Bronchial epithelial cell (primary cell): ENCODE results near the gene B3GNT7. TPM values are rescaled to one million over a fixed set of nuclear protein-coding genes. Genes with fewer than 3 reads are reported as not detected.

Experiments
- DNase-seq: peaks from one replicate; pipeline ENCODE4 v3.0.0-alpha.2; 2010; ENCODE audit warnings: low read depth
- FAIRE-seq: peaks from 2 replicates; lab custom pipeline; 2011; peaks lifted over from hg19 to GRCh38; lab: Jason Lieb, UNC
- H3K27me3 ChIP-seq: 2 replicates; pipeline ENCODE4 v1.5.1; 2011; ENCODE audit warnings: low read length; ENCODE audit not compliant: control insufficient read depth, insufficient read depth
- H3K36me3 ChIP-seq: 2 replicates; pipeline ENCODE4 v1.5.1; 2011; ENCODE audit warnings: low read length; ENCODE audit not compliant: control insufficient read depth, insufficient read depth
- H3K4me3 ChIP-seq: 2 replicates; pipeline ENCODE4 v1.5.1; 2011; ENCODE audit warnings: mild to moderate bottlenecking, low read depth, low read length, control low read depth
- total RNA-seq: library from RNA; depleted of rRNA; stranded (reverse); fragments of >200 nt; gene quantifications from 2 replicates; pipeline ENCODE4 v1.2.1, GENCODE V29; 2014
- TF ChIP-seq, protein P1 (sequence below): IDR thresholded peaks from 2 replicates; pipeline ENCODE4 v1.5.1; 2011; ENCODE audit warnings: mild to moderate bottlenecking, moderate library complexity, low read length, control low read depth, inconsistent platforms; ENCODE audit not compliant: insufficient read depth, severe bottlenecking

Gene B3GNT7
- total RNA-seq, 1 donor from 2014 or later = 0.26 TPM

DNA sequence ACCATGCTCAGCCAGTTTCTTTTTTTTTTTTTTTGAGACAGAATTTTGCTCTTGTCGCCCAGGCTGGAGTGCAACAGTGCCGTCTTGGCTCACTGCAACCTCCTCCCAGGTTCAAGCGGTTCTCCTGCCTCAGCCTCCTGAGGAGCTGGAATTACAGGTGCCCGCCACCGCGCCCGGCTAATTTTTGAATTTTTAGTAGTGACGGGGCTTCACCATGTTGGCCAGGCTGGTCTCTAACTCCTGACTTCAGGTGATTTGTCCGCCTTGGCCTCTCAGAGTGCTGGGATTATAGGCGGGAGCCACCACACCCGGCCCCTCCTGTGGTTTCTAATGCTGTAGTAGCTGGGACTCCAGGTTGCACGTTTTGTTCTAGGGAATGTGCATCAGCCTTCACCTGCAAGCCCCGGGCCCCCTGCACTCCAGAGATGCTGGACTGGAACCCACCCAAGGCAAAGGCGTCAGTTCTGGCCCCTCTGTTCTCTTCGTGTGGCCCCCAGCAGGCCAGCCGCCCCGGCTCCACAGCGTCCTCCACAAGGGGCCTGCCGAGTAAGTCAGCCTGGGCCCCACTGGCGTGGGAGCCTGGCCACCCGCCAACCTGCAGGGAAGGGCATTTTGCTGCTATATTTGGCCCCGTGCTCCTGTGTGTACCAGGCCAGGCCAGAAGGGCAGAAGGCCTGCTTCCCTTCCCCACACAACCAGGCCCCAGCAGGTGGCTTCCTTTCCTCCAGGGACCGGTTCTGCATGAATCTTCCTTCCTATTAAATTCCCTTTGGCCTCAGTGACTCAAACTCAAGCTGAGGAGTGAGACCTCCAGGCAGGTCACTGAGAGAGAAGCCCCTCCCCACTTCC is 25.7 kb upstream of the B3GNT7 start:
- no peaks in the 10 kb centered on the region for H3K27me3 ChIP-seq
- TF ChIP-seq, protein P1, sequence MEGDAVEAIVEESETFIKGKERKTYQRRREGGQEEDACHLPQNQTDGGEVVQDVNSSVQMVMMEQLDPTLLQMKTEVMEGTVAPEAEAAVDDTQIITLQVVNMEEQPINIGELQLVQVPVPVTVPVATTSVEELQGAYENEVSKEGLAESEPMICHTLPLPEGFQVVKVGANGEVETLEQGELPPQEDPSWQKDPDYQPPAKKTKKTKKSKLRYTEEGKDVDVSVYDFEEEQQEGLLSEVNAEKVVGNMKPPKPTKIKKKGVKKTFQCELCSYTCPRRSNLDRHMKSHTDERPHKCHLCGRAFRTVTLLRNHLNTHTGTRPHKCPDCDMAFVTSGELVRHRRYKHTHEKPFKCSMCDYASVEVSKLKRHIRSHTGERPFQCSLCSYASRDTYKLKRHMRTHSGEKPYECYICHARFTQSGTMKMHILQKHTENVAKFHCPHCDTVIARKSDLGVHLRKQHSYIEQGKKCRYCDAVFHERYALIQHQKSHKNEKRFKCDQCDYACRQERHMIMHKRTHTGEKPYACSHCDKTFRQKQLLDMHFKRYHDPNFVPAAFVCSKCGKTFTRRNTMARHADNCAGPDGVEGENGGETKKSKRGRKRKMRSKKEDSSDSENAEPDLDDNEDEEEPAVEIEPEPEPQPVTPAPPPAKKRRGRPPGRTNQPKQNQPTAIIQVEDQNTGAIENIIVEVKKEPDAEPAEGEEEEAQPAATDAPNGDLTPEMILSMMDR = no peak
- FAIRE-seq (no peak), DNase-seq (no peak)
- H3K36me3 ChIP-seq = no peaks in the 10 kb centered on the region
- H3K4me3 ChIP-seq = no peak overlapping the region

DNA sequence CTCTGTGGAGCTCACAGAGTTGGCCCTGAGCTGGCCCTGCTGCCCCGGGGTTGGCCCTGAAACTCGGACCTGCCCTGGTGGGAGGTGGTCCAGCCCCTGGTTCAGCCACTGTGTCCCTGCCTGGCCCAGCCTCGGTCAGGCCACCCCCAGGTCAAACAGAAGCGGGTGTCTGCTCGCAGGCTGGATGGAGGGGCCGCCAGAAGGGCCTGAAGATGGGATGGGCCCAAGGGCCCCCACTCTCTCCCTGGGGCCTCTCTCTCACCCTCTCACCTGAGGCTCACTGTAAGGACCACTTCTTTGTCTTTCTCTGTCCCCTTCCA is 25.1 kb upstream of the B3GNT7 start:
- Histone ChIP-seq H3K36me3 (no peaks in the 10 kb centered on the region), H3K4me3 (no peak overlapping the region), H3K27me3 (no peaks in the 10 kb centered on the region)
- DNase-seq (no peak), FAIRE-seq (no peak)
- TF ChIP-seq, protein P1 = no peak

DNA sequence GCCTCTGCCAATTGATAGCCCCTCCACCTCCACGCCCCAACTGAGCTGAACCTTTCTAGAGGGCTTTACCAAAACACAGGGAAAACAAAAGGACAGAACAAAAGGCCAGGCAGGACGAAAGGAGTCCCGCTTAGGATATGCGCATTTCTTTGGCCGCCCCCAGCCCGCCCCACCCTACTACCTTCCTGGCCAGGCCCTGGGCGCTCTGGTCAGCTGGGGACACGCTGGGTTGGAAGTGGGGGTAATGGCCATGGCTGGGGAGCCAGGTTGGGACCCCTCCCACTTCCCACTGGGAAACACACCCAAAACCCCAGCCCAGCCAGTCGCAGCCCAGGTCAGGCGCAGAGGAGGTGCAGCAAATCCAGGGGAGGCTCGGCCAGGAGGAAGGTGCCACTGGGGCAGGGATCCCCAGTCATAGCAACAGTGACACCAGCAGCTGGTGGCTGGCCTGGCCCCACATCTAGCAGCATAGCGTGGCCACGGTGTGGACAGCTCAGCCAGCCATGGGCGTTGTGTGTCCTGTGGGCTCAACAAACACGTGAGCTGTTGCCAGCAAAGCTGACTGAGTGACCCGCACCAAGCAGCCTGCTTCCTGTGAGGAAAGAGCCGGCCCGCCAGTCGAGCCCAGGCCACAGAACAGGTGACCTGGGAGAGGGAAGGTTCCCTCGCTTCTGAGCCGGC is 24.6 kb upstream of the B3GNT7 start:
- TF ChIP-seq, protein P1 = no peak
- H3K36me3 ChIP-seq = no peaks in the 10 kb centered on the region
- FAIRE-seq = no peak

DNA sequence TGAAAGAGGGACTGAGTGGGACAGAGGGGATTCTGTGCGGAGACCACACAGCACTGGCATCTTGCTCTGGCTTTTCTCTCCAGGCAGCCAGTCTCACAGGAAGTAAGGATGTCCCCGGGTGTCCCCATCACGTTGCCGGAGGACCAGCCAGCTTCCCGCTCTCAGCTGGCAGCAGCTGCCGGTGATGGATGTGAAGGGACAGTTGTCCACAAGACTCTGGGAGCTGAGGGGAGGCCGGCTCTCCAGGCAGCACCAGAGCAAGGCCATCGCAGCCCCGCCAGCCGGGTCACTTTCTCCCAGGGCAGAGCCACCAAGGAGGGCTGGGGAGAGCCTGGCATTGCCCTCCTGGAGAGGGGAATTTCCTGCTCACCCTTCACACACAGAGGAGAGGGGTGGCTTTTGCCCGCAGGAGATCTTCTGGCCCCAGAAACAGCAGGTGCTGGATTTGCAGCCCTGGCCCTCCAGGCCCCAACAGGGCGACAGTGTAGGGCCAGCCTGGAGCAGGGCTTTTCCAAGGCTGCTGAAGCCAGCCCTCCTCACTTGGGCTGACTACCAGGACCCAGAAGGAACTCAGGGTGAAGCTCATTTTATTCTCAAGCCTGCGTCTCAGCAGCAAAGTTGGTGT is 24.0 kb upstream of the B3GNT7 start:
- Histone ChIP-seq H3K36me3 (no peaks in the 10 kb centered on the region), H3K4me3 (no peak overlapping the region), H3K27me3 (no peaks in the 10 kb centered on the region)
- TF ChIP-seq, protein P1 = no peak
- FAIRE-seq (no peak), DNase-seq (no peak)

More for the DNA sequence above, 24.6 kb upstream of the B3GNT7 start:
- no peak for DNase-seq
- Histone ChIP-seq H3K4me3 (no peak overlapping the region), H3K27me3 (no peaks in the 10 kb centered on the region)

DNA sequence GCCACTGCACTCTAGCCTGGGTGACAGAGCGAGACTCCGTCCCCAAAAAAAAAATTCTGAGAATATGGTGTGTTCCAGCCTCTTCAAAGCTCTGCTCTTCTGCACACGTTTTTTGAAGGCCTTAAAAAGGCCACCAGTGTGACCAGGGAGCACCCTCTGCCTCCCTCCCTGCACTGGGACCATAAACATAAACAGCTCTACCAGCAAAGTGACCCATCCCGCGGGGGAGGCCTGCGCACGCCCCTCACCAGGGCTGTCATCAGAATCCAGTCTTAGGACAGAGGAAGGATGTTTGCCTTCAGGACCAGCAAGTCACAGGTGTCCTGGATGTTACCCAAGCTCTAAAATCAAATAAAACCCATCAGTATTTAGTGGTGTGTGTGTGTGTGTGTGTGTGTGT is 23.2 kb upstream of the B3GNT7 start:
- no peak overlapping the region for H3K4me3 ChIP-seq
- TF ChIP-seq, protein P1 = no peak
- H3K36me3 ChIP-seq = no peaks in the 10 kb centered on the region
- DNase-seq (no peak), FAIRE-seq (no peak)
- no peaks in the 10 kb centered on the region for H3K27me3 ChIP-seq
